Ishikawa (cell line): ENCODE data around the gene FGFR3.

Experiments
- CEBPB ChIP-seq: IDR thresholded peaks from 2 replicates; pipeline ENCODE4 v1.6.1; 2012
- CREB1 ChIP-seq: IDR thresholded peaks from 2 replicates; pipeline ENCODE4 v1.6.1; 2012; ENCODE audit warnings: low read depth
- EGR1 ChIP-seq: IDR thresholded peaks from 2 replicates; pipeline ENCODE4 v1.6.1; 2012
- EP300 ChIP-seq: IDR thresholded peaks from 2 replicates; pipeline ENCODE4 v1.6.1; 2012; ENCODE audit warnings: borderline replicate concordance
- NFIC ChIP-seq: IDR thresholded peaks from 2 replicates; pipeline ENCODE4 v1.6.1; 2012
- RAD21 ChIP-seq: IDR thresholded peaks from 2 replicates; pipeline ENCODE4 v1.6.1; 2012; ENCODE audit warnings: low read depth
- TAF1 ChIP-seq: IDR thresholded peaks from 2 replicates; pipeline ENCODE4 v1.6.1; 2012; ENCODE audit warnings: low read depth, mild to moderate bottlenecking
- YY1 ChIP-seq: IDR thresholded peaks from 2 replicates; pipeline ENCODE4 v1.6.1; 2012; ENCODE audit warnings: low read depth
- ZBTB7A ChIP-seq: IDR thresholded peaks from 2 replicates; pipeline ENCODE4 v1.6.1; 2012; ENCODE audit warnings: low read depth
- TF ChIP-seq, protein P1 (sequence below): IDR thresholded peaks from 2 replicates; pipeline ENCODE4 v1.6.1; 2012; ENCODE audit warnings: low read depth, mild to moderate bottlenecking
- TF ChIP-seq, protein P2 (sequence below): IDR thresholded peaks from 2 replicates; pipeline ENCODE4 v1.6.1; 2012

DNA sequence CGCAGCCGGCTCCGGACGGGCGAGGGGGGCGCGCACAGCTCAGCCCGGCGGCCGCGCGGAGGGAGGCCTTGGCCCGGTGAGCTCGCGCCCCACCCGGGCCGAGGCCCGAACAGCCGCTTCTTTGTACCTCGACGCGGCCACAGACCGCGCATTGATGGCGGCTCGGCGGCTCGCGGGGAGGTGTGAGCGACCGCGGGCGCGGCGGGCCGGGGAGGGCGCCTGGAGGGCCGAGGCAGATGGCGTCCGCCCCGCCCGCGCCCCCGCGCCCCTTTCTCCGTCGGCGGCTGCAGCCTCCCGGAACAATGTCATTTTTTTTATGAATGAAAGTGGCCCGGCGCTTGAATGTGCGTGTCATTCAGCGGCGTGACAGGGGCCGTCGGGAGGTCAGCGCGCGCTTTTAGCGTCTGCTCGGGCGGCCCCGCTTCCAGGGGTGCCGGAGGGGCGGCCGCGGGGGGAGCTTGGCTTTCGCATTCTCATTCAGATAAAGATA, 1.8 kb downstream of the FGFR3 start:
- TF ChIP-seq, protein P1, sequence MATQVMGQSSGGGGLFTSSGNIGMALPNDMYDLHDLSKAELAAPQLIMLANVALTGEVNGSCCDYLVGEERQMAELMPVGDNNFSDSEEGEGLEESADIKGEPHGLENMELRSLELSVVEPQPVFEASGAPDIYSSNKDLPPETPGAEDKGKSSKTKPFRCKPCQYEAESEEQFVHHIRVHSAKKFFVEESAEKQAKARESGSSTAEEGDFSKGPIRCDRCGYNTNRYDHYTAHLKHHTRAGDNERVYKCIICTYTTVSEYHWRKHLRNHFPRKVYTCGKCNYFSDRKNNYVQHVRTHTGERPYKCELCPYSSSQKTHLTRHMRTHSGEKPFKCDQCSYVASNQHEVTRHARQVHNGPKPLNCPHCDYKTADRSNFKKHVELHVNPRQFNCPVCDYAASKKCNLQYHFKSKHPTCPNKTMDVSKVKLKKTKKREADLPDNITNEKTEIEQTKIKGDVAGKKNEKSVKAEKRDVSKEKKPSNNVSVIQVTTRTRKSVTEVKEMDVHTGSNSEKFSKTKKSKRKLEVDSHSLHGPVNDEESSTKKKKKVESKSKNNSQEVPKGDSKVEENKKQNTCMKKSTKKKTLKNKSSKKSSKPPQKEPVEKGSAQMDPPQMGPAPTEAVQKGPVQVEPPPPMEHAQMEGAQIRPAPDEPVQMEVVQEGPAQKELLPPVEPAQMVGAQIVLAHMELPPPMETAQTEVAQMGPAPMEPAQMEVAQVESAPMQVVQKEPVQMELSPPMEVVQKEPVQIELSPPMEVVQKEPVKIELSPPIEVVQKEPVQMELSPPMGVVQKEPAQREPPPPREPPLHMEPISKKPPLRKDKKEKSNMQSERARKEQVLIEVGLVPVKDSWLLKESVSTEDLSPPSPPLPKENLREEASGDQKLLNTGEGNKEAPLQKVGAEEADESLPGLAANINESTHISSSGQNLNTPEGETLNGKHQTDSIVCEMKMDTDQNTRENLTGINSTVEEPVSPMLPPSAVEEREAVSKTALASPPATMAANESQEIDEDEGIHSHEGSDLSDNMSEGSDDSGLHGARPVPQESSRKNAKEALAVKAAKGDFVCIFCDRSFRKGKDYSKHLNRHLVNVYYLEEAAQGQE = no peak
- TF ChIP-seq TAF1 (no peak), ZBTB7A (no peak), CEBPB (no peak), NFIC (no peak), YY1 (no peak), RAD21 (no peak), CREB1 (no peak), EP300 (no peak), EGR1 (no peak)
- TF ChIP-seq, protein P2, sequence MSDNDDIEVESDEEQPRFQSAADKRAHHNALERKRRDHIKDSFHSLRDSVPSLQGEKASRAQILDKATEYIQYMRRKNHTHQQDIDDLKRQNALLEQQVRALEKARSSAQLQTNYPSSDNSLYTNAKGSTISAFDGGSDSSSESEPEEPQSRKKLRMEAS = no peak
